Immature natural killer cell (primary cell): Measurements from ENCODE around the gene VPS72. TPM values are rescaled to one million over a fixed set of nuclear protein-coding genes. Genes with fewer than 3 reads are reported as not detected.

Source experiments
- DNase-seq, 3 donors: peaks; one replicate each; pipeline ENCODE4 v3.0.0; 2022; ENCODE audit warnings: mixed read lengths in 1 of 3
- H3K27ac Mint-ChIP-seq, 6 donors: one replicate each; pipeline ENCODE4 v1.8.0; 2020; ENCODE audit warnings: mixed read lengths in 6 of 6, mild to moderate bottlenecking in 5 of 6, inconsistent platforms in 4 of 6, moderate library complexity in 3 of 6
- H3K27me3 Mint-ChIP-seq, 3 donors: one replicate each; pipeline ENCODE4 v1.8.0; 2020 to 2021; ENCODE audit warnings: low read depth in 3 of 3, mild to moderate bottlenecking in 3 of 3, mixed read lengths in 3 of 3, moderate library complexity in 3 of 3, inconsistent platforms in 1 of 3
- H3K36me3 Mint-ChIP-seq, 3 donors: one replicate each; pipeline ENCODE4 v1.8.0; 2020; ENCODE audit warnings: mixed read lengths in 3 of 3, inconsistent platforms in 2 of 3, mild to moderate bottlenecking in 2 of 3
- H3K4me1 Mint-ChIP-seq, 2 donors: one replicate each; pipeline ENCODE4 v1.8.0; 2020; ENCODE audit warnings: inconsistent platforms in 2 of 2, mild to moderate bottlenecking in 2 of 2, mixed read lengths in 2 of 2, moderate library complexity in 1 of 2
- H3K4me3 Mint-ChIP-seq, 5 donors: one replicate each; pipeline ENCODE4 v1.8.0; 2020; ENCODE audit warnings: mild to moderate bottlenecking in 5 of 5, mixed read lengths in 5 of 5, inconsistent platforms in 3 of 5, moderate library complexity in 3 of 5
- H3K9me3 Mint-ChIP-seq, 6 donors: one replicate each; pipeline ENCODE4 v1.8.0; 2020; ENCODE audit warnings: mild to moderate bottlenecking in 6 of 6, mixed read lengths in 6 of 6, inconsistent platforms in 4 of 6, moderate library complexity in 3 of 6
- polyA plus RNA-seq, 3 donors: library from polyadenylated mRNA; unstranded; fragments of 300-500 nt; fragmentation: Illumina TruSeq; gene quantifications; one replicate each; pipeline ENCODE4 v1.2.3, GENCODE V29; 2021

The VPS72 gene
- polyA plus RNA-seq, 3 donors from 2014 or later, result 68.7 to 102 (median 75.5) TPM

- peaks cover 0 to 3% (median 0%) of the 10 kb centered on the region in 3 donors for H3K36me3 Mint-ChIP-seq
- peak; percentile 85 to 88 (median 86) for DNase-seq
- H3K4me3 Mint-ChIP-seq, result peak within 1 kb of the TSS; percentile 85 to 98 (median 96)
- no peaks in the 10 kb centered on the region for H3K9me3 Mint-ChIP-seq
- peak within 1 kb of the TSS; percentile 51 to 95 (median 78) for H3K27ac Mint-ChIP-seq
- H3K27me3 Mint-ChIP-seq, result peaks cover 0 to 5% (median 1%) of the 10 kb centered on the region in 3 donors
- peaks cover 13 to 18% of the 10 kb centered on the region in 2 donors for H3K4me1 Mint-ChIP-seq
These were observed 43.4 kb downstream of the VPS72 start, which contains the start of gene SEMA6C for GRCh38 chr1:151146412-151147131. SEMA6C (minus strand) TSS chr1:151146631; CDS start chr1:151142621, 4,010 bp downstream.

GRCh38 chr1:151146072-151146411 lies 44.0 kb downstream of the VPS72 start:
- peaks cover 13 to 18% of the 10 kb centered on the region in 2 donors for H3K4me1 Mint-ChIP-seq
- no peaks in the 10 kb centered on the region for H3K9me3 Mint-ChIP-seq
- peak overlapping the region in 2 of 6 donors; percentile 45 to 46 for H3K27ac Mint-ChIP-seq
- peak overlapping the region; percentile 85 to 98 (median 96) for H3K4me3 Mint-ChIP-seq
- no peak for DNase-seq
- peaks cover 0 to 3% (median 0%) of the 10 kb centered on the region in 3 donors for H3K36me3 Mint-ChIP-seq
- H3K27me3 Mint-ChIP-seq, result peaks cover 0 to 5% (median 1%) of the 10 kb centered on the region in 3 donors

DNA sequence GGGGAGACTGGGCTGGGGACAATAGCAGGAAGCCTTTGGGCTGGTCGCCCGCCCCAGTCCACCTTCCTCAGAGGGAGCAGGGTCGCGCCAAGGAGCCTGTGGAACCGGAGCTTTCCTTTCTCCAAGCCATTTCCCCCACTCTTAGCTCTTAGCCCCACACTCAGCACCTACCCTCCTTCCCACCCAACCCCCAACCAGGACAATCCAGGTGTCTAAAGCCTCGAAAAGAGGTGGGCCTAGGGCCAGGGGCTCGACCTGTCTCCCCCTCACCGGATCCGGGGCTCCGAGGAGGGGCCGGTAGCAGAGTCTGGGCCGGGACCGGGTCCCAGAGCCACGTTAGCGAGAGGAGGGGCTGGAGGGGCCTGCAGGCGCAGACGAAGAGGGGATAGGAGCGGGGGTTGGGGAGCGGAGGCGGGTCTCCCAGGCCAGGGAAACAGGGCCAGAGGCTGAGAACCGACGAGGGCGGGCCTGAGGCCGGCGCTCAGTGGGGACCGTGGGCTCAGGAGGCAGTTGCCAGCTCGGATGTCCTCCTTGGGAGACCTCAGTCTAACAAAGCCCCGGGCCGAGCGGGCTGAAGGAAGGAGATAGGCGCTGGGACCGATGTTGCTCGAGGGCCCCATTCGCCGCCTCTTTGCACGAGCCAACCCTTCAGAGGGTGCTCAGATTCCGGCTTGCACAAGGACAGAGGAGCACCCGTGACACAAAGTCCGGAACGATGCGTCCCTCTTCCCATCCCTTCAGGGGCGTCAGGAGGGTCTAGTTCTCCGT lies 44.5 kb downstream of the VPS72 start:
- no peak for DNase-seq
- H3K36me3 Mint-ChIP-seq, result peaks cover 0 to 3% (median 0%) of the 10 kb centered on the region in 3 donors
- peak overlapping the region in 1 of 6 donors; percentile 45 for H3K27ac Mint-ChIP-seq
- peaks cover 0 to 5% (median 1%) of the 10 kb centered on the region in 3 donors for H3K27me3 Mint-ChIP-seq
- H3K4me3 Mint-ChIP-seq, result peak overlapping the region; percentile 85 to 98 (median 96)
- H3K9me3 Mint-ChIP-seq, result no peaks in the 10 kb centered on the region
- H3K4me1 Mint-ChIP-seq, result peaks cover 13 to 18% of the 10 kb centered on the region in 2 donors

GRCh38 chr1:151144474-151145303 lies 45.3 kb downstream of the VPS72 start:
- H3K4me1 Mint-ChIP-seq, result peaks cover 13 to 18% of the 10 kb centered on the region in 2 donors
- H3K9me3 Mint-ChIP-seq, result no peaks in the 10 kb centered on the region
- no peak overlapping the region for H3K27ac Mint-ChIP-seq
- DNase-seq, result no peak
- H3K4me3 Mint-ChIP-seq, result peak overlapping the region; percentile 2 to 51 (median 32)
- H3K27me3 Mint-ChIP-seq, result peaks cover 0 to 5% (median 1%) of the 10 kb centered on the region in 3 donors
- peaks cover 0 to 3% (median 0%) of the 10 kb centered on the region in 3 donors for H3K36me3 Mint-ChIP-seq

DNA sequence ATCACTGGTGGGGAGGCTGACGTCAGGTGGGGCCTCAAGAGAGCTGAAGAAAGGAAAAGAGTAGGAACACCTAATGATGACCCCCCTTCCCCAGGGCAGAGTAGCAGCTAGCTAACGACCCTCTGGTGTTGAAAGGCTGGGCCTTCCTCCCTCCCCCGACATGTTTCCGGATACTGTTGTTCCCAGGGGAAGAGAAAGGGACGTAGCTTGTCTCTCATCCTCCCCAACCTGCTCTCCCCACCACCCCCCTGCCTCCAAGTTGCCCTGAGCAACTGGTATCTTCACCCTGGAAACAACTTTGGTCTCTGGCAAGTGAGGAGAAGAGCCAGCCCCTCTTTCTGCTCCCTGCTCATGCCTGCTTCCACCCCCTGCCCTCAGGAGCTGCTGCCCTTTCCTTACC lies 46.0 kb downstream of the VPS72 start:
- H3K4me1 Mint-ChIP-seq, result peaks cover 13 to 18% of the 10 kb centered on the region in 2 donors
- peaks cover 0 to 3% (median 0%) of the 10 kb centered on the region in 3 donors for H3K36me3 Mint-ChIP-seq
- H3K9me3 Mint-ChIP-seq, result no peaks in the 10 kb centered on the region
- H3K4me3 Mint-ChIP-seq, result no peak overlapping the region
- H3K27me3 Mint-ChIP-seq, result peaks cover 0 to 5% (median 1%) of the 10 kb centered on the region in 3 donors
- H3K27ac Mint-ChIP-seq, result no peak overlapping the region
- DNase-seq, result no peak

DNA sequence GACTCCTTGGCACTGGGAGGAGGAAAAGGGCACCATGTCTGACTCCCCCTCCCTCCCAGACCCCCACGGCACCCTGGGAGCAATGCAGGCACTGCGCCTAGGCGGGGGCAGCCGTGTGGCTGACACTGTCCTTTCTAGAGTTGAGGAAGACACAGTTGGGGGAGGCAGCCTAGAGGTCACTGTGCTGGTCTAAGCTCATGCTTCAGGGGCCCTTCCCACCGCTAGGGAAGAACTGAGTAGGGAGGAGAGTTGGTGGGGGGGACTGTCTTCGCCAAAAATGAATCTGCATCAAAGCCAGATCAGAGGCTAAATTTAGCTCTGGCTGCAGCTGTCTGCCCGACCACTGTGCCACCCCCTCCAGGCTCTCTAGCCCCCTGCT lies 47.0 kb downstream of the VPS72 start:
- peaks cover 0 to 3% (median 0%) of the 10 kb centered on the region in 3 donors for H3K36me3 Mint-ChIP-seq
- peaks cover 13 to 18% of the 10 kb centered on the region in 2 donors for H3K4me1 Mint-ChIP-seq
- H3K27ac Mint-ChIP-seq, result no peak overlapping the region
- H3K9me3 Mint-ChIP-seq, result no peaks in the 10 kb centered on the region
- peaks cover 0 to 5% (median 1%) of the 10 kb centered on the region in 3 donors for H3K27me3 Mint-ChIP-seq
- DNase-seq, result no peak
- H3K4me3 Mint-ChIP-seq, result no peak overlapping the region

GRCh38 chr1:151142411-151143056 lies 47.5 kb downstream of the VPS72 start:
- Mint-ChIP-seq H3K36me3 (peaks cover 0 to 3% (median 0%) of the 10 kb centered on the region in 3 donors), H3K4me3 (no peak overlapping the region), H3K9me3 (no peaks in the 10 kb centered on the region), H3K4me1 (peaks cover 13 to 17% of the 10 kb centered on the region in 2 donors), H3K27ac (no peak overlapping the region), H3K27me3 (peaks cover 0 to 5% (median 1%) of the 10 kb centered on the region in 3 donors)
- no peak for DNase-seq

DNA sequence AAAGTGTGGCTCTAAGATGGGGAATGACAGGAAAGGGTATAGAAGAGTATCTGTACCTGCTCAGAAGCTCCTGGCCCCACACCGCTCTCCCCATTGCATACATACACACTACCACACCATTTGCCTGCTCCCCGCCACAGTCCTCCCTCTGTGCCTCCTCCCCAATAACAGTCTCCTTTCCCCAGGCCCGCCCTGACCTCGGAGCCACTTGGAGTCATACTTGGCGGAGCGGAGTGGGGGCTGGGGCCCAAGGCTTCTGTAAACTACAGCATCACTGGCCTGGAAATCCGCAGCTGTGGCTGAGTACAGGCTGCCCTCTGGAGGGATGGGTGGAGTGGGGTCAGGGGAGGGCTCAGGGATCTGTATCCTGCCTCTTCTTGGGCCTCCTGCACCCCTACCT lies 52.2 kb downstream of the VPS72 start:
- DNase-seq, result no peak
- Mint-ChIP-seq H3K9me3 (no peaks in the 10 kb centered on the region), H3K36me3 (no peaks in the 10 kb centered on the region), H3K27me3 (peaks cover 1 to 3% (median 2%) of the 10 kb centered on the region in 3 donors), H3K4me3 (no peak overlapping the region), H3K4me1 (no peaks in the 10 kb centered on the region), H3K27ac (no peak overlapping the region)

GRCh38 chr1:151135433-151136385 lies 54.3 kb downstream of the VPS72 start:
- Mint-ChIP-seq H3K27me3 (peaks cover 3% of the 10 kb centered on the region in 3 donors), H3K4me3 (no peak overlapping the region), H3K4me1 (peaks cover 10% of the 10 kb centered on the region in 2 donors), H3K36me3 (no peaks in the 10 kb centered on the region), H3K9me3 (no peaks in the 10 kb centered on the region), H3K27ac (no peak overlapping the region)
- DNase-seq, result no peak

GRCh38 chr1:151134991-151135390 lies 55.0 kb downstream of the VPS72 start:
- no peak overlapping the region for H3K4me3 Mint-ChIP-seq
- peaks cover 3 to 4% (median 3%) of the 10 kb centered on the region in 3 donors for H3K27me3 Mint-ChIP-seq
- H3K27ac Mint-ChIP-seq, result no peak overlapping the region
- H3K9me3 Mint-ChIP-seq, result no peaks in the 10 kb centered on the region
- peaks cover 12 to 13% of the 10 kb centered on the region in 2 donors for H3K4me1 Mint-ChIP-seq
- H3K36me3 Mint-ChIP-seq, result no peaks in the 10 kb centered on the region
- no peak for DNase-seq

DNA sequence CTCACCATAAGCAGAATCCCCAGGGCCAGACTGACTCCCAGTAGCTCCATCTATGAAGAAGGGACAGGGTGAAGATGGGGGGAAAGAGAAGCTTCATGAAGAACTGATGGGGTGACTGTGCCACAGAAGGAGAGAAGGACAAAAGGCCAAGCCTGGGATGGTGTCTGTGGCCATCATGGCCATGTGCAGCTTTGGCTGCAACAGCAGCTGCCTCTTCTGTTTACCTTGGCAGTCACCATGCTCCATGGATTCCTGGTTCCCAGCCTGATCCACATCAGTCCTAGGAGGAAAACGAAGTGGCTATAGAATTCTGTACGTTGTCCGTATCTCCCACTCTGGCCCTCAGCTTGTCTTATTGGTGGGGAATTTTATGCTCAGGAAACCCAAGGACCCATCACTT lies 55.6 kb downstream of the VPS72 start:
- Mint-ChIP-seq H3K4me3 (no peak overlapping the region), H3K4me1 (peaks cover 12 to 13% of the 10 kb centered on the region in 2 donors), H3K27ac (no peak overlapping the region)

More for the DNA sequence above, 55.6 kb downstream of the VPS72 start:
- H3K36me3 Mint-ChIP-seq, result no peaks in the 10 kb centered on the region
- peaks cover 3 to 4% (median 3%) of the 10 kb centered on the region in 3 donors for H3K27me3 Mint-ChIP-seq
- H3K9me3 Mint-ChIP-seq, result no peaks in the 10 kb centered on the region
- DNase-seq, result no peak
